Measurements from ENCODE around the gene C21orf91.
"Not testable (repeated sequence)": the region's sequence is repeated elsewhere in the genome, so short reads cannot be mapped to it uniquely, and the experiment has no call there.

The C21orf91 gene

DNA sequence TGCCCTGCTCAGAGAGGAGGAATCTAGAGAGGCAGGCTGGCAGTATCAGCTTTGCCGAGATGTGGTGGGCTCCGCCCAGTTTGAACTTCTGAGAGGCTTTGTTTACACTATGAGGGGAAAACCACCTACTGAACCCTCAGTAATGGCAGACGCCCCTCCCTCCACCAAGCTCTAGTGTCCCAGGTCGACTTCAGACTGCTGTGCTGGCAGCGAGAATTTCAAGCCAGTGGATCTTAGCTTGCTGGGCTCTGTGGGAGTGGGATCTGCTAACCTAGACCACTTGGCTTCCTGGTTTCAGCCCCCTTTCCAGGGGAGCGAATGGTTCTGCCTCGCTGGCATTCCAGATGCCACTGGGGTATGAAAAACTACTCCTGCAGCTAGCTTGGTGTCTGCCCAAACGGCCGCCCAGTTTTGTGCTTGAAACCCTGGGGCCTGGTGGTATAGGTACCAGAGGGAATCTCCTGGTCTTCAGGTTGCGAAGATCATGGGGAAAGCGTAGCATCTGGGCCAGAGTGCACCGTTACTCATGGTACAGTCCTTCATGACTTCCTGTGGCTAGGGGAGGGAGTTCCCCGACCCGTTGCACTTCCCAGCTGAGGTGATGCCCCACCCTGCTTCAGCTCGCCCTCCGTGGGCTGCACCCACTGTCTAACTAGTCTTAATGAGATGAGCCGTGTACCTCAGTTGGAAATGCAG, 43.6 kb downstream of the C21orf91 start:
- DNase-seq: no peak

DNA sequence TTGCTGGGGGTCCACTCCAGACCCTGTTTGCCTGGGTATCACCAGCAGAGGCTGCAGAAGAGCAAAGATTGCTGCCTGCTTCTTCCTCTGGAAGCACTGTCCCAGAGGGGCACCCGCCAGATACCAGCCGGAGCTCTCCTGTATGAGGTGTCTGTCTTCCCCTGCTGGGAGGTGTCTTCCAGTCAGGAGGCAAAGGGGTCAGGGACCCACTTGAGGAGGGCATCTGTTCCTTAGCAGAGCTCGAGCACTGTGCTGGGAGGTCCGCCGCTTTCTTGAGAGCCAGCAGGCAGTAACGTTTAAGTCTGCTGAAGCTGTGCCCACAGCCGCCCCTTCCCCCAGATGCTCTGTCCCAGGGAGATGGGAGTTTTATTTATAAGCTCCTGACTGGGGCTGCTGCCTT, 44.1 kb downstream of the C21orf91 start:
- DNase-seq: not testable (repeated sequence)

DNA sequence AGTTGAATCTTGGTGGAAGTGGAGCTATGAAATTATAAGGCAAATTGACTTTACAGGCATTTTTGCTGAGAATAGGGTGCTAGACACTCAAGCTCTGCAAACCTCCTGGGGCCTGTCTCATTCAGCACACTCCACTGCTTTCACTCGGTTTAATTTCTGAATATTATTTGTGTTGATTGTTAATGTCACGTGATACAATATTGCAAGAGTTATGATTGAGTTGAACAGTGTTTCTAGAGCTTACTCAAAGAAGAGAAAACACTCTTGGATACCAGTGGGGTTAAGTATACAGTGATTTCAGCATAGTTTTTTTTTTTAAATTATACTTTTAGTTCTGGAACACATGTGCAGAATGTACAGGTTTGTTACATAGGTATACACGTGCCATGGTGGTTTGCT, 49.7 kb downstream of the C21orf91 start:
- no peak for DNase-seq

DNA sequence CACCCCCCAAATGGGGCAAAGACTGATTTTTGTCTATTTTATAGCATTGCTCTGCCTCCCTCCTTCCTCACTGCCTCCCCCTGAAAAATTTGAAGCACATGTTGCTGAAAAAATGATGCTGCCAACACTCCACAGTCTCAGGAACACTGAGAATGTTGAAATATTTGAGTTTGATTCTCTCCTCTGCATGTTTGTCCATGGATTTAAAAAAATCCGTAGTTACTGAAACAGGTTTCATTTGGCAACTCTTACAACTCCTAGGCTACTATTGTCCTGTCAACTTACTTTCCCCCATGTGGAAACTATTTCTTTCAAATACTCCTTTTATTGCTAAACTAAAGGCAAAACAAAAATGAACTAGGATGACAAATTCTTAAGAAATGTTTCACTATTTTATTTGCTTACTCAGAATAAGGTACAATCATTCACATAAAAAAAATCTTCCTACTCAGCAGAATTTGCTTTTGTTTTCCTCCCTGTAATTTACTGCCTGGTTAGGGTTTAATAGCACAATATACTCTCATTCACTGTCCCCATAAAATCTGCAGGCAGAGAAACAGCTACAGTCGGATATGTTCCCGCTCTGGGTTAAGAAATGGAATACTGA, 50.2 kb downstream of the C21orf91 start:
- DNase-seq: no peak

DNA sequence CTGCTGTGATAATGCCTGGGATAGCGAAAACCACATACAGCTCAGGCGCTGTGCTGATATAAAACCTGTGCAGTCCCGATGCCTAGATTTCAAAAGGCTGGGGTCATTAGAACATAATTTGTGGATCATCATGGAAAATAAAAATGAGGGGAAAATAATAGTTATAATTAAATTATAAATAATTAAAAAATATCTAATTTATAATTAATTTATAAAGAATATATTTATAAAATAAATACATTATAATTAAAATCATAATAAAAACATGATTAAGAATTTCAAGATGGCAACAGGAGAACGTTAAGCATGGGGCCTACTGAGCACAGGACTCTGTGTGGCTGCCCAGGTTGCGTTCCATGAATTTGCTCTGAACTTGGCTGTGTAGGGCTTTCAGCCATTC, 53.9 kb downstream of the C21orf91 start:
- DNase-seq: no peak

DNA sequence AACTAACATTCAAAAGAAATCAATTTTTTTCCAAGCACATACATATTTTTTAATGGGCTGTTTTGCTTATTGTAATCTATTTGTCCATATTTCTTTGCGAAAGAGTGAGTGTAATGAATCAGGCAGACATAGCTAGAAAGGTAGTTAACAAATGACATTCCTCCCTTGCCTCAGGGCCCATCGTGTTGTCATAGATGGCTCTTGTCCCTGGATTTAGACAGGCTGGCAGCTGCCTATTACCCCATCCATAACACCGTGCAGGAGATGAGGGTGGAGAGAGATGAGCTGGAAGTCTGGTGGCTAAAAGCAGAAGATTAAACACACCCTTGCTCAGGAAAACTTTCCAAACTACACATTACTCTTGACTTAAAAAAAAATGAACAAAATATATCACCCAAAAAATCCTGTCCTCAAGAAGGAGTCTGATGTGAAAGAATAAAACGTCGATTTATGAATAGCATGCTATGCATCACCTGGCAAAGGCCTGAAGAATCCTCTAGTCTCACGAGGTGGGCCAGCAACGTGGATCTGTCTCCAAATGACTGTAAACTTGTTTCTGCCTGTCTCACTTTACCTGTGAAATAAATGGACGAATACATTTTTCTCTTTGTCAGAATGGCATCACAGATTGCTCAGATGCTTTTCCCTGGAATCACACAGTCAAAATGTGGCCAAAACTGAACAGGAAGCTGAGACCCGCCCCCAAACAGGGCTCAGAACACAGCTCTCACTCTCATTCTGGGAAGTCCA, 55.7 kb downstream of the C21orf91 start:
- no peak for DNase-seq

DNA sequence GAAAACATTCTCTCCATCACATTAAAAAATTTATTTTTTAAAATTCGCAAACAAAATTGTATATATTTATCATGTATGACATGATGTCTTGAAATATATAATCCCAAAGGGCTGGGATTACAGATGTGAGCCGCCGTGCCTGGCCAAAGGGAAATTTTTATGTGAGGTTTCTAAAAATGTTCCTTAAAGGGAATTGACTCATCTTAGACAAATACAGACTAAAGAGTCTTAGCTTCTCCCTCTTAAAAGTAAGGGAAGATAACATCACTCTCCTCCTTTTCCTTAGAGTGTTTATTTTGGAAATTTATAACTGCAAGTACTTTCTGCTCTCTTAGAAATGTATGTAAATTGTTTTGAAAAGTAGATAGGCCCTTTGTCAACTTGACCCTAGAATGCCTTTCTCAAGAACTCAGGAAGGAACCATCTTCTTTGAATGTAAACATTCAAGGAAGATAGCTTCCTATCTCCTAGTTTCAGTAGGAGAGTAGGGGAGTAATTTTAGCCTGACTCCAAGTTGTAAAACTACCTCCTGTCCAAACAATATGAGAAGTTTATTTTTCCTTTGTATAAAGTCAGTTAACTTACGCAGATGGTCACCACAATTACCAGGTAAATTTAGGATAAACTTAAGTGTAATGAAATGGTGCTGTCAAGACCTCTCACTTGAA, 59.5 kb downstream of the C21orf91 start:
- DNase-seq: no peak

DNA sequence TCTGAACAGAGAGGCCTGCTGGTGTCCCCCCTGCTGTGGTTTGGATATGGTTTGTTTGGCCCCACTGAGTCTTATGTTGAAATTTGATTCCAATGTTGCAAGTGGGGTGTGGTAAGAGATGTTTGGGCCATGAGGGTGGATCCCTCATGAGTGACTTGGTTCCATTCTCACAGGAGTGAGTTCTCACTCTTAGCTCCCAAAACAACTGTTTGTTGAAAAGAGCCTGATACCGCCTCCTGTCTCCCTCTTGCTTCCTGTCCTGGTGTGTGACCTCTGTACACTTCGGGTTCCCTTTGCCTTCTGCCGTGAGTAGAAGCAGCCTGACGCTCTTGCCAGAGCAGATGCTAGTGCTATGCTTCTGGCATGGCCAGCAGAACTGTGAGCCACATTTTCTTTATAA, 60.5 kb downstream of the C21orf91 start:
- DNase-seq: no peak

DNA sequence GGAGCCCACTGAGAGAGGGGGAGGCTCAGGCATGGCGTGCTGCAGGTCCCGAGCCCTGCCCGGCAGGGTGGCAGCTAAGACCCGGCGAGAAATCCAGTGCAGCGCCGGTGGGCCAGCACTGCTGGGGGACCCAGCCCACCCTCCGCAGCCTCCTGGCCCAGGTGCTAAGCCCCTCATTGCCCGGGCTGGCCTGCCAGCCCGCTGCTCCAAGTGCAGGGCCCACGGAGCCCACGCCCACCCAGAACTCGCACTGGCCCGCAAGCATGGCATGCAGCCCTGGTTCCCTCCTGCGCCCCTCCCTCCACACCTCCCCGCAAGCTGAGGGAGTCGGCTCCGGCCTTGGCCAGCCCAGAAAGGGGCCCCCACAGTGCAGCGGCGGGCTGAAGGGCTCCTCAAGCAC, 61.5 kb downstream of the C21orf91 start:
- DNase-seq: no peak

DNA sequence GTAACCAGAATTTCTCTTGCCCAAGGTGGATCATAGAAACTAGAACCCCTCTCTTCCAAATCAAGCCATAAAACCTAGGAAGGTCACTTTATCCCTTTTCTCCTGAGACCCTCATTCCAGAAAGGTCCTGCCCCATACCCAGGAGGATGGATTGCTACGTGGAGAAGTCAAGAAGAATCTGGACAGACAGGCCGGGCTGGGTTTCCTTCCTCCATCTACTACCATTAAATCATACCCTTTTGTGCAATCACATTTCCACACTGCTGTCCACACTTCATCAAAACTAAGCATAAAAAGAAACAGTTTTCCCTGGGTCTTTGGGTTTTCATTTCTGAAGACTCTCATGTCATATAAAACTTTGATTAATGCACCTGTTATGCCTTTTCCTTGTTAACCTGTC, 65.4 kb downstream of the C21orf91 start:
- DNase-seq: no peak

DNA sequence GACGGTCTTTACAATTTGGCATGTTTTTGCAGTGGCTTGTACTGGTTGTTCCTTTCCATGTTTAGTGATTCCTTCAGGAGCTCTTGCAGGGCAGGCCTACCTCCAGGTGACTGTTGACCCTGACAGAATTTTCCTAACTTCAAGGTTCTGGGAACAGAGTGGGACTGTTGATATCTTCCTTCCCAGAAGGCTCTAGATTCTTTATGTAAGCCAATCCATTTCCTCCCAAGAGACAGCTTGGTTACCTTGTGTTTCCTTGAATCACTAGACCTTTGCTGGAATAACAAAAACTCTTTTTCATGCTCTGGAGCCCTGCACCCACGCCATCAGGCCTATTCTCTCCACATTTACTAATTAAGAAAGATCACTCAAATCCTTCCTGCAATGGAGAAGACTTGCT, 67.0 kb downstream of the C21orf91 start:
- DNase-seq: no peak

DNA sequence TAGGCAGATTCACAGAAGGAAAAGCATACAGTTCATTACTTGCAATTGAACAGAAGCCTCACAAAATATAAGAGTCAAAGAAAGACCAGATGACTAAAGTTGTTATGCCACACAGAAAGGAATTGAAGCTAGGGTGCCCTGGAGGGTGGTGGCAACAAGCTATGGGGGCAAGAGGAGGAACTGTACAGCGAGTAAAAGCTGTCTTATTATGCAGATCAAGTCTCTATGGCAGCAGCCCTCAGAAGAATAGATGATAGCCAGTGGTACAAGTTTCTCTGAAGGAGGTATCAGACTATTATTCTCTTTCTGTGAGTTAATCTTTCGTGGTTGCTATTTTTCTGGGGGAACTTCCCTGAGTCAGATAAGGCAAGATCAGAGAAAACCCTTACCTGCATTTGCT, 72.2 kb downstream of the C21orf91 start:
- no peak for DNase-seq

DNA sequence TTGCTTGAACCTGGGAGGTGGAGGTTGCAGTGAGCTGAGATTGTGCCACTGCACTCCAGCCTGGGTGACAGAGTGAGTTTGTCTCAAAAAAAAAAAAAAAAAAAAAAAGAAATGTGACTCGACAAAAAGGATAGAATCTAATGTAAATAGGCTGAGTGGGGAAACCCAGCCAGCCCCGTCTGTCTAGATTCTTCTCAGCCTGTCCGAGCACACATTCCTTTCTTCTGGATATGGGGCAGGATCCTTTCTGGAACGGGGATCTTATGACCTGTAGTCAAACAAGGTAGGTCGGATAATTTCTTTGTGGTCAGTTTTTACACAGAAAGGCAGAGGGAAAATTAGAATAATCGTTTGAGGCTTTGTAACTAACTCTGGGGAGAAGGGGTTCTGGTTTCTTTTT, 74.1 kb downstream of the C21orf91 start:
- no peak for DNase-seq

DNA sequence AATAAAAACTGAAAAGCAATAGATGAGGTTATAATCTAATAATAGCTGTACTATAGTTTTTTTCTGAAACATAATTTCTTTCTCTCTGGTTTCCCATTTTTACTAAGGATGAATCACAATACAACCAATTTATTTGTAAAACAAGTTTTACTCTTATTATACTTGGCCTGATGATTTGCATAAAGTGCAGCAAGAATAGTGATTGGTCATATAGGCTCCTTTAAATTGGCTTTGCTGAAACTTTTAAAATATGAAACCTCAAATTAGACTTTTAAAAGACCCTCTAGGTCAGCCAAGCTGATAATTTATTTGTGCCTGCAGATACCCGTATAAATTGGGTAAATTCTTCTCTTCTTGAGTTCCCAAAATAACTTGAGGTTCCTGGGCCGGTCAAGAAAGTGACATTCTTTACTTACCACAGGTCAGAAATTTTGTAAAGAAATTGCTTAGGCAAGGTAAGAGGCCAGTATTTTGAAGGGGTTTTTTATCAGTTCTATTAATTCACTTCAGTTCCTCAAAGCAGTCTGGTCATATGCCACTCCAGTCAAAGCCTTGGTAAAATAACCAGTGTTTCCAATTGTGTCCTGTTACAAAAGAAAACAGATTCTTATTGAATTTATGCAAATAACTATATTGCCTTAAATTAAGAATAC, 76.1 kb downstream of the C21orf91 start:
- DNase-seq: no peak

DNA sequence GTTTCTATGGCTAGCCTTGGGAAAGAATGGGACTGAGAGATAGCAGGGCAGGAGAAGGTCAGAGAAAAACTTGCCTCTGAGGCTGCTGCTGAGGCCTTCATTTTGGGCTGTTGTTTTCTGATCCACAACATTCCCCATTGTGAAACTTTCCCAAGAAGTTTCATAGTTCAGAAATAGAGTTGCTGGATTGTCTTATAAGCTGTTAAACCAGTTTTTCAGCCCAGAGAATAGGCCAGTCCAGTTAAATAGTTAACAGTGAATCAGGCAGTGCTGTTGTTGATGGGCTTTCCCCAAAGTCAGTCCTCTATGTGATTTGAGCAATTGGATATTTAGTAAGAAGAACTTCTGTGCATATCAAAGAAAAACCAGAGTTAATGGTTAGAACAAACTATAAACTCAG, 77.0 kb downstream of the C21orf91 start:
- no peak for DNase-seq
